H1 (cell line): ENCODE data around the gene PDZRN4. TPM values are rescaled to one million over a fixed set of nuclear protein-coding genes. Genes with fewer than 3 reads are reported as not detected.

Experiments used
- E2F6 ChIP-seq: IDR thresholded peaks from 2 replicates; pipeline ENCODE4 v1.6.1; 2012; ENCODE audit warnings: inconsistent platforms
- KDM4A ChIP-seq: IDR thresholded peaks from one replicate; pipeline ENCODE4 v1.7.1; 2012; ENCODE audit warnings: low read depth, mild to moderate bottlenecking, moderate library complexity, low read length, inconsistent platforms; ENCODE audit not compliant: severe bottlenecking
- KDM5A ChIP-seq: fragments of 200-600 bp; IDR thresholded peaks from 2 replicates; pipeline ENCODE4 v1.7.1; 2012; ENCODE audit warnings: mild to moderate bottlenecking, low read length, inconsistent platforms, mixed read lengths
- SIX5 ChIP-seq: IDR thresholded peaks from 2 replicates; pipeline ENCODE4 v1.6.1; 2011; ENCODE audit warnings: mild to moderate bottlenecking, low read depth, low read length
- TAF7 ChIP-seq: optimal IDR thresholded peaks from 2 replicates; pipeline ENCODE3; 2011; ENCODE audit warnings: low read depth, mild to moderate bottlenecking, inconsistent platforms, low read length, moderate library complexity, borderline replicate concordance
- TCF12 ChIP-seq: IDR thresholded peaks from 2 replicates; pipeline ENCODE4 v1.6.1; 2011; ENCODE audit warnings: low read depth, mild to moderate bottlenecking, low read length
- polyA plus RNA-seq, 7 experiments: library from polyadenylated mRNA; depleted of rRNA in 3 of 7; stranded (reverse) in 5 of 7; unstranded in 2 of 7; fragments of >200 nt in 5 of 7; fragments of 200-250 nt in 2 of 7; gene quantifications; 1 replicate in 5 of 7; 2 replicates in 1 of 7; 4 replicates in 1 of 7; pipeline versions ENCODE4 v1.2.1 to v1.2.3, GENCODE V29; 2011 to 2013; ENCODE audit warnings: missing spikeins in 2 of 7, mixed read lengths in 2 of 7
- total RNA-seq: library from RNA; stranded (reverse); fragmentation: NEBNext Ultra II Directional; extraction: Animal tissue kit (Norgen Biotek cat#: 25700); gene quantifications from 2 replicates; pipeline ENCODE4 v1.2.1, GENCODE V29; 2021

PDZRN4 gene
- total and polyA plus RNA-seq, 2 of the 8 experiments (the other 6 are each of a cell fraction or from before 2014, with no cell fraction given): not detected

GRCh38 chr12:41443690-41444089, 255.6 kb downstream of the PDZRN4 start (continued):
- TF ChIP-seq E2F6 (no peak), TCF12 (no peak), KDM4A (no peak), SIX5 (no peak), KDM5A (no peak), TAF7 (no peak)
- TF ChIP-seq, all 59 proteins: peak for 0
